Stimulated activated naive CD8-positive, alpha-beta T cell treated with anti-CD3 and anti-CD28 coated beads, Interleukin-15, Interleukin-2, amounts not matched to agents 100 ng/mL and 50 ng/mL, for 24 hours (primary cell): Measurements from ENCODE around the gene TDRD3.
"Not testable (repeated sequence)": the region's sequence is repeated elsewhere in the genome, so short reads cannot be mapped to it uniquely, and the experiment has no call there.

Experiments used
- H3K27ac Mint-ChIP-seq: one replicate; pipeline ENCODE4 v1.8.0; 2021; ENCODE audit warnings: mild to moderate bottlenecking, mixed read lengths
- H3K27me3 Mint-ChIP-seq: one replicate; pipeline ENCODE4 v1.8.0; 2021; ENCODE audit warnings: mixed read lengths
- H3K36me3 Mint-ChIP-seq: one replicate; pipeline ENCODE4 v1.8.0; 2021; ENCODE audit warnings: low read depth, mixed read lengths
- H3K4me1 Mint-ChIP-seq: one replicate; pipeline ENCODE4 v1.8.0; 2021; ENCODE audit warnings: low read depth, mixed read lengths
- H3K4me3 Mint-ChIP-seq: one replicate; pipeline ENCODE4 v1.8.0; 2021; ENCODE audit warnings: mild to moderate bottlenecking, mixed read lengths
- H3K9me3 Mint-ChIP-seq: one replicate; pipeline ENCODE4 v1.8.0; 2021; ENCODE audit warnings: mixed read lengths

Gene TDRD3

DNA sequence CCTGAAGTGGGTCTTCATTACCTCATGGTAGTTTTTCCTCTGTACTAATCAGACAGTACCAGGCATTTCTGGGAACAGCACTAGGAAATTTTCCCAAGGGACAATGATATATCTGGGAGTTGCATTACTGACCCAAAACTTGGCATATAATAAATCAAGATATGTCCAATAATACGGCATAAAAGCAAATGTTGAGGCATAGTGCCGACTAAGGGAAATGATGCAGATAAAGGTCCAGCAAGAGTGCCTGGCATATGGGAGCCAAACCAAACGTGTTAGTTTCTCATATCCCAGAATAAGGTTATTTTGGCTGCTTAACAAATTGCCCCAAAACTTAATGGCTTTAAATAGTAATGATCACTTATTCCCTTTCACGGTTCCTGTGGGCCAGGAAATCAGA, 12.1 kb upstream of the TDRD3 start:
- Mint-ChIP-seq H3K4me3 (no peak overlapping the region), H3K27me3 (peaks cover 14% of the 10 kb centered on the region), H3K4me1 (no peaks in the 10 kb centered on the region), H3K9me3 (no peaks in the 10 kb centered on the region), H3K27ac (no peak overlapping the region), H3K36me3 (no peaks in the 10 kb centered on the region)

DNA sequence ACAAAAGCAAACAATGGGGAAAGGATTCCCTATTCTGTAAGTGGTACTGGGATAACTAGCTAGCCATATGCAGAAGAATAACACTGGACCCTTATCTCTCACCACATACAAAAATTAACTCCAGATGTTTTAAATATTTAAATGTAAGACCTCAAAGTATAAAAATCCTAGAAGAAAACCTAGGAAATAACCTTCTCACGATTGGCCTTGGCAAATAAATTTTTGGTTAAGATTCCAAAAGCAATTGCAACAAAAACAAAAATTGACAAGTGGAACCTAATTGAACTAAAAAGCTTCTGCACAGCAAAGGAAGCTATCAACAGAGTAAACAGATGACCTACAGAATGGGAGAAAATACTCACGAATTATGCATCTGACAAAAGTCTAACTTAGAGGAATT, 10.8 kb upstream of the TDRD3 start:
- no peak overlapping the region for H3K4me3 Mint-ChIP-seq
- H3K36me3 Mint-ChIP-seq = no peaks in the 10 kb centered on the region
- no peaks in the 10 kb centered on the region for H3K9me3 Mint-ChIP-seq
- H3K27ac Mint-ChIP-seq = no peak overlapping the region
- no peaks in the 10 kb centered on the region for H3K4me1 Mint-ChIP-seq
- H3K27me3 Mint-ChIP-seq = peaks cover 14% of the 10 kb centered on the region

DNA sequence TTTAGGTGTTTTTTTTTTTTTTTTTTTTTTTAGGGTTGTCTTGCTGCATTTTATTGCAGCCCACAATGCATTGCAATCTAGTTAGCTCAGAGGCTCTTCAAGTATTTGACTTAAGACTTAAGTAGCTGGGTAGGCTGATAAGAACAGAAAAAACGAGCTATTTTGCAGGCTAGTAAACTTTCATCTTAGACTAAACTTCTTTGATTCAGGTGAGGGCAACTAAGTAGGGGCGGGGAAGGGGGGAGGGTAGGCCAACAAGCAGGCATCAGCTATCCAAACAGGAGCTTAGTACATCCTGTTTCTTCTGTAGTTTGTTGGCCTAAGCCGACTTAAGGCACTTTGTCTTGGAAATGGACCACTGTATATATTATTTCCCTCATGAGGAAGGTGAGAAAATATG, 4.9 kb upstream of the TDRD3 start:
- no peaks in the 10 kb centered on the region for H3K27me3 Mint-ChIP-seq
- H3K36me3 Mint-ChIP-seq = no peaks in the 10 kb centered on the region
- peaks cover 9% of the 10 kb centered on the region for H3K4me1 Mint-ChIP-seq
- no peak overlapping the region for H3K27ac Mint-ChIP-seq
- H3K4me3 Mint-ChIP-seq = no peak overlapping the region
- no peaks in the 10 kb centered on the region for H3K9me3 Mint-ChIP-seq

DNA sequence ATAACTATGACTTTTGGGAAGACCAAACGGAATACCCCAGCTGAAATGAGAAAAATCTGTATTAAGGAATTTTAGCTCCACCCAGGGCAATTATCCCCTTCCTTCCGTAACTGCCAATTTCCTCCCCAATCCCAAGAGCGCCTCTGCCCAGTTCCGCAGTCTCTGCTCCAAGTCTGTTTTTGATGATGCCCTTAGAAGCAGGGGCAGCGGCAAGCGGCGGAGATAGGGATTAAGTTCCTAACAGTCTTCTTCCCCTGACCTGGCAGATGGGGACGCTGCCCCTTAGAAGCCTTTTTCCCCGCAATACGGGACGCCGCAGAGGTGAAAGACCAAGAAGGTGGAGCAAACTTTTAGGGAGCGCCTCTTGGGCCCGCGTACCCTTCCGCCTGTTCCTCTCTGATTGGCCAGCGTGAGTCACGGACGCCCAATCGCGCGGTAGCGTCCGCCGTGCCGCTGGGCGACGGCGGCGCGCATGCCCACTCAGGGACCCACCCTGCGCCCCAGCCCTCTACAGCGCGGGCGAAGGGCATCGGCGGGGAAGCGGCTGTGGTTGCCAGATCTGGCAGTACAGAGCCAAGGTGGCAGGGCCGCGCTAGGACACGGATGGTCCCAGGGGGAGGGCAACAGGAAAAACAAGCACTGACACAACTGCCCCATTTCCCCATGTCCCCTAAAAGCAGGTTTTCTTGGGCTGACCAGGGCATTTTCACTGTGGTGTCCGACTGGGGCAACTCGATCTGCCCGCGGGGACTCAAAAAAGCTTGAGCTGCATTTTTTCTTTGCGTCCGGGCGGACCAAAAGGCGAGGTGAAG, 843 bp upstream of the TDRD3 start:
- Mint-ChIP-seq H3K9me3 (no peaks in the 10 kb centered on the region), H3K4me3 (peak overlapping the region; percentile 91), H3K27me3 (no peaks in the 10 kb centered on the region), H3K4me1 (peaks cover 37% of the 10 kb centered on the region), H3K27ac (peak overlapping the region; percentile 96), H3K36me3 (peaks cover 4% of the 10 kb centered on the region)

DNA sequence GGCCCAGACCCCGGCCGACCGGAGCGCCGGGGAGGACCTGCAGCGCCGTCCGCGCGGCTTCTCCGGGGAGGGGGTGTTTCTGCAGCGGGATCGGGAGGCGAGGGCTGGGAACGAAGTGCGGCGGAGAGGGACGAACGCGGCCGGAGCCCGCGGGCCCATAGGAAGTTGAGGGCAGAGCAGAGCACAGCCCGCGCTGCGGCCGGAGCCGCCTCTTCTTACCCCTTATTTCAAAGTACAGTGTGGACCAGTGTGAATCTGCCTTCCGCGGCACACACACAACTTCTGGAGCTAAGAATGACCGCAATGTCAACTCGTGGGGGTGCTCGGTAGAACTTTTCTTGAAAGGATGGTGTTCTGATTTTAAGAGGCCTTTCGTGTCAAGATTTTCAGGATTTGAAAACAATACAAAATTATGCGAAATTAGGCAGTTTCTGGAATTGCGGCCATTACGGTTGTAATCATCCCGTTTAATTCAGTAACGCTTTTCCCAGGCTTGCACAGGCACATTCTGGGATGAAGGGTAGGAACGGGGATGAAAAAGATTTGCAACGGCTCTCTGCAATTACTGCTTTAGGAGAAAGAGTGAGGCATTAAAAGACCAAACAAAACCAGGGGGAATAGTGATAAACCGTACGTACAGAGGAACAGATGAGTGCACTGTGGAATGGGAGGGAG, 821 bp downstream of the TDRD3 start:
- H3K36me3 Mint-ChIP-seq = peaks cover 4% of the 10 kb centered on the region
- H3K27ac Mint-ChIP-seq = peak overlapping the region; percentile 98
- H3K27me3 Mint-ChIP-seq = no peaks in the 10 kb centered on the region
- peaks cover 47% of the 10 kb centered on the region for H3K4me1 Mint-ChIP-seq
- H3K9me3 Mint-ChIP-seq = no peaks in the 10 kb centered on the region
- H3K4me3 Mint-ChIP-seq = peak overlapping the region; percentile 95

DNA sequence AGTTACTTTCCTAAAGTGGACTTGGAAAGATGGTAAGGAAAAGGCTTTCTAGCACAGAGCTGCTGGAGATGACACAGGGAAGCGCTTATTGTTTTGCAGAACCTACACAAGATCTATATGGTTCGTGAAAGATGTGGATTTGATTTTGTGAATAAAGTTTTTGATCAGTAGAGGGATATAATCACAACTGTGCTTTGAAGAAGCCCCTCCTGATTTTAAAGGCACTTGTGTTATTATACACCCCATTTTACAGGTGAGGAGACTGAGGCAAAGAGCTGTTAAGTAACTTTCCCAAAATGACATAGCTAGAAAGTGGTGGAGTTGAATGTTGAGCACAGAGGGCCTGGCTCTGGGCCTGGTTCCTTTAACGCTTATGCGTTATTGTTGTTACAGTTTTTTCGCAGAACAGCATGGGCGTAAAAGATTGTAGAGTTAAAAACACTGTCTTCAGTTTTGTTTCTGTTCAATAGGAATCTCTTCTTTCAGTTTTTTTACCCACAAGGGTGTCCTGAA, 1.4 kb downstream of the TDRD3 start:
- Mint-ChIP-seq H3K4me3 (peak overlapping the region; percentile 95), H3K9me3 (no peaks in the 10 kb centered on the region), H3K27ac (peak overlapping the region; percentile 98), H3K27me3 (no peaks in the 10 kb centered on the region), H3K36me3 (peaks cover 4% of the 10 kb centered on the region), H3K4me1 (peaks cover 47% of the 10 kb centered on the region)

DNA sequence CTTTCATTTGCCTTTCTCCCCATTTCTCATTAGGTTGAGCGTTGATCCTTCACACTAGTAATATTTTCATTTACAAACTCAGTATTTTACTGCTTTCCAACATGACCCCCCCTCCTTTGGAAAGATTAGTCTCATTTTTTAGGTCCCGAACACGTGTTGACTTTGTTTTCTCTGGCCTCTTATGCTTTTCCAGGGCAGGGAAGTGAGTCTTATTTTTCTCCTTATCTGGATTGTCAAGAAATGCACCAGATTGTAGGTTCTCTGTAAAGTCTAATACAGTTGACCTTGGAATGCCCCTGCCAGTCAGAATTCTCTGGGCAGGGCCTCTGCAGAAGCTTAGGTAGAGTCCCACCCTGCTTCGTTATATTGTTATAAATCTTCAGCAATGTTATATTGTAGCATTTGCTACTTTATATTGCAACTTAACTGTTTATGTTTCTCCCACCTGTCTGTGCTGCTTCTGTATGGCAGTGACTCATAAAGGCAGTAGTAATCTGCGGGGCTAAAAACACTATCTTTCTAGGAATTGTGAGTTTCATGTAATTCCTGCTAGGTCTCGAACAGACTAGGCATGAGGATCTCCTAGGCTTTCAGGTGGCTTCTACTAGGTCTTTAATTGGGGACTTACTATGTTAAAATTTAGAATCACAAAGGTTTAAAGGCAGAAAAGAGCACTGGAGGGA, 2.0 kb downstream of the TDRD3 start:
- H3K4me1 Mint-ChIP-seq = peaks cover 47% of the 10 kb centered on the region
- H3K27ac Mint-ChIP-seq = peak overlapping the region; percentile 49
- peaks cover 4% of the 10 kb centered on the region for H3K36me3 Mint-ChIP-seq
- H3K4me3 Mint-ChIP-seq = peak overlapping the region; percentile 95
- H3K9me3 Mint-ChIP-seq = no peaks in the 10 kb centered on the region
- no peaks in the 10 kb centered on the region for H3K27me3 Mint-ChIP-seq

DNA sequence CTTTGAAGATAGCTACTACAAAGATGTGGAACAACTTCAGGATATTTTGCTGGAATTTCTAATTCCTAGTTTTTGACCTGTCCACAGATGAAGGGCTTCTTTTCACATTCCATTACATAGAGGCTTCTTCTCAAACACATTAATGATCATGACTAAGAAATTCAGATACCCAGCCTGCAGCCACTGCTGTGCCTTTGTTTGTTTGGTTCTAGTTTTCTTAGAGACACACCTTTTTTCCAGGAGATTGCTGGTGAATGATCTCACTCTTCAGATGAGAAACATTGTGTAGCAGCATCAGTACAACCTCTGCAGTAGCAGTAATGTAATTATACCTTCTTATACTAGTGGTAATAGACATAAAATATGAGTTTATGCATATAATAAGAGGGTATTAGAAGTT, 5.0 kb downstream of the TDRD3 start:
- no peak overlapping the region for H3K27ac Mint-ChIP-seq
- H3K36me3 Mint-ChIP-seq = peaks cover 4% of the 10 kb centered on the region
- H3K27me3 Mint-ChIP-seq = no peaks in the 10 kb centered on the region
- H3K4me3 Mint-ChIP-seq = no peak overlapping the region
- peaks cover 38% of the 10 kb centered on the region for H3K4me1 Mint-ChIP-seq
- H3K9me3 Mint-ChIP-seq = peaks cover 3% of the 10 kb centered on the region

DNA sequence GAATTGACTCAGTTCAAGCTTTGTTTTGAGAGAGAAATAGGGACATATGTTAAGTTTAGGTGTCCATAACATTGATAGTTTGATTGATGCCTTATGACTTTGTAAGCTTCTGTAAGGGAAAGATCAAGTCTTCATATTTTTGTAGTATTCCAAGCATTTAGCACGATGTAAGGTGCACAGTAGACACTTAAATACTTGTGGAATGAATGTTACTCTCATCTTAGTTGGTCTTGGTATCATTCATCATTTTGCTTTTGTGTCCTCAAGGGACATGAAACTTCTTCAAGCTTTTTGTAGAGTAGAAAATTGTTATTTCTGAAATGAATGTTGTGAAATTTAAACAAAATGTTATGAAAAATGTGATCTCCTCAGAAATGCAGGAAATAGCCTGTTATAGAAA, 10.1 kb downstream of the TDRD3 start:
- peaks cover 10% of the 10 kb centered on the region for H3K9me3 Mint-ChIP-seq
- H3K36me3 Mint-ChIP-seq = peaks cover 19% of the 10 kb centered on the region
- no peak overlapping the region for H3K4me3 Mint-ChIP-seq
- peaks cover 39% of the 10 kb centered on the region for H3K4me1 Mint-ChIP-seq
- no peak overlapping the region for H3K27ac Mint-ChIP-seq
- H3K27me3 Mint-ChIP-seq = no peaks in the 10 kb centered on the region

DNA sequence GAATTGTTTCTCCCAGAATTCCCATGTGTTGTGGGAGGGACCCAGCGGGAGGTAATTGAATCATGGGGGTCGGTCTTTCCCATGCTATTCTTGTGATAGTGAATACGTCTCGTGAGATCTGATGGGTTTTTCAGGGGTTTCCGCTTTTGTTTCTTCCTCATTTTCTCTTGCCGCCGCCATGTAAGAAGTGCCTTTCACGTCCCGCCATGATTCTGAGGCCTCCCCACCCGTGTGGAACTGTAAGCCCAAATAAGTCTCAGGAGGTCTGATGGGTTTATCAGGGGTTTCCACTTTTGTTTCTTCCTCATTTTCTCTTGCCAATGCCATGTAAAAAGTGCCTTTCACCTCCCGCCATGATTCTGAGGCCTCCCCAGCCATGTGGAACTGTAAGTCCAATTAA, 10.8 kb downstream of the TDRD3 start:
- not testable (repeated sequence) for H3K4me3 Mint-ChIP-seq
- peaks cover 37% of the 10 kb centered on the region for H3K4me1 Mint-ChIP-seq

DNA sequence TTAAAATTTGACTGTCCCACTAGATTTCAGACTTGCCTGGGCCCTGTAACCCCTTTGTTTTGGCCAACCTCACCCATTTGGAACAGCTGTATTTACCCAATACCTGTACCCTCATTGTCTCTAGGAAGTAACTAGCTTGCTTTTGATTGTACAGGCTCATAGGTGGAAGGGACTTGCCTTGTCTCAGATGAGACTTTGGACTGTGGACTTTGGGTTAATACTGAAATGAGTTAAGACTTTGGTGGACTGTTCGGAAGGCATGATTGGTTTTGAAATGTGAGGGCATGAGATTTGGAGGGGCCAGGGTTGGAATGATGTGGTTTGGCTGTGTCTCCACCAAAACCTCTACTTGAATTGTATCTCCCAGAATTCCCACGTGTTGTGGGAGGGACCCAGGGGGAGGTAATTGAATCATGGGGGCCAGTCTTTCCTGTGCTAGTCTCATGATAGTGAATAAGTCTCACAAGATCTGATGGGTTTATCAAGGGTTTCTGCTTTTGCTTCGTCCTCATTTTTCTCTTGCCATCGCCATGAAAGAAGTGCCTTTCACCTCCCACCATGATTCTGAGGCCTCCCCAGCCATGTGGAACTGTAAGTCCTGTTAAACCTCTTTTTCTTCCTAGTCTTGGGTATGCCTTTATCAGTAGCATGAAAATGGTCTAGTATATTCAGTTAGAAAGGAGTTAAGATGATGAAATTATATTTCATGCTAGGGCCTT, 12.7 kb downstream of the TDRD3 start:
- H3K4me3 Mint-ChIP-seq, H3K27me3 Mint-ChIP-seq, H3K9me3 Mint-ChIP-seq, H3K27ac Mint-ChIP-seq: not testable (repeated sequence)
- peaks cover 37% of the 10 kb centered on the region for H3K4me1 Mint-ChIP-seq
- H3K36me3 Mint-ChIP-seq = peaks cover 19% of the 10 kb centered on the region

More for the DNA sequence above, 10.8 kb downstream of the TDRD3 start:
- not testable (repeated sequence) for H3K27me3 Mint-ChIP-seq, H3K9me3 Mint-ChIP-seq, H3K27ac Mint-ChIP-seq
- H3K36me3 Mint-ChIP-seq = peaks cover 19% of the 10 kb centered on the region

DNA sequence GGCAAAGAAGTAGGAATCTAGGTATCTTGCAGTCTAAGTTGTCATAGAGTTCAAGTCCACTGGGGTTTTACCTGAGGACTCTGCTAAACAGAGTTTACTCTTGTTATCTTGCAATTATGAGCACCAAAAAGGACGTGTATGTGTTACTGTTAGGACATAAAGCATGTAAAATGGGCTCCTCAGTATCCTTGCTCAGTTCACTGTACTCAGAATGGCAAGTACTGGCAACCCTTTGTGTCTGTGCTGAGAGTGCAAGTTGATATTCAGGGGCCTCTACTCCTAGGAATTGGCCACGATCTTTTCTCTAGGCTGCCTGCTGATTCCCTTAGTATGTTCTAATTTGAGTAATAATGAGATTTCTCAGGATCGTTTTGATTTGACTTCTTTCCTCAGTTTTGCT, 13.3 kb downstream of the TDRD3 start:
- H3K36me3 Mint-ChIP-seq = peaks cover 19% of the 10 kb centered on the region
- peaks cover 37% of the 10 kb centered on the region for H3K4me1 Mint-ChIP-seq
- no peak overlapping the region for H3K4me3 Mint-ChIP-seq
- peaks cover 10% of the 10 kb centered on the region for H3K9me3 Mint-ChIP-seq
- no peaks in the 10 kb centered on the region for H3K27me3 Mint-ChIP-seq
- no peak overlapping the region for H3K27ac Mint-ChIP-seq

DNA sequence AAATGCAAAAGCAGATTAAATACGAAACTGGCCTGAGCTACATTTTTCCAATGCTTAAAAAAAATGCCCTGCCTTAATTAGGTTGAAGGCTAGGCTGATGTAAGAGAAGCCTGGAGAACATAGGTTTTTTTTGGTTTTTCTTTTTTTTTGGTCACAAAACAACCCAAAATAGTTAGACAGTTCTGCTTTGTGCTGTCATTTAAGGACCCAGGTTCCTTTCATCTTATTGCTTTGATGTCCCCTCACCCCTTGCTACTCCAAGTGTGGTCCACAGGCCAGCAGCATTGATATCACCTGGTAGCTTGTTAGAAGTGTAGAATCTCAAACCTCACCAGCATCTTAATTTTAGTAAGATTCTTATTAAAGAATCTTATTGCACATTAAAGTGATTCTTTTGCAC, 14.4 kb downstream of the TDRD3 start:
- Mint-ChIP-seq H3K9me3 (peaks cover 10% of the 10 kb centered on the region), H3K4me1 (peaks cover 37% of the 10 kb centered on the region), H3K27ac (no peak overlapping the region), H3K4me3 (no peak overlapping the region), H3K36me3 (peaks cover 19% of the 10 kb centered on the region), H3K27me3 (no peaks in the 10 kb centered on the region)

DNA sequence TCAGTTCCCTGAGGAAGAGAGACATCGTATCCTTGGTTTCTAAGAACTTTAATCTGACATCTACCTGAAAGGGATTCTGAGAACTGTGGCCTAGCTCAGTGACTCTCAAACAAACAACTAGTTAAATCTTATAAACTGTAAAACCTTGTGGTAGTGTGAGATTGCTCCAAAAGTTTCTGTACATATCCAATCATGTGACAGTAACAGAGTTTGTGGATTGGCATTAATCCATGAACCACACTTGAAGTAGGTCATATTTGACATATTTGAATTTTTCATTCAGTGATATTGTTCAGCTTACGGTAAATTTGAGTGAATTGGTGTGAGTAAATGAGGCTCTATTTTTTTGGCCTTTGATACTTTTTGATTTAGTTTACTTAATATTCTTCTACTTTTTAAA, 15.0 kb downstream of the TDRD3 start:
- no peak overlapping the region for H3K27ac Mint-ChIP-seq
- H3K36me3 Mint-ChIP-seq = peaks cover 19% of the 10 kb centered on the region
- H3K9me3 Mint-ChIP-seq = peaks cover 8% of the 10 kb centered on the region
- H3K4me3 Mint-ChIP-seq = no peak overlapping the region
- peaks cover 37% of the 10 kb centered on the region for H3K4me1 Mint-ChIP-seq
- H3K27me3 Mint-ChIP-seq = no peaks in the 10 kb centered on the region
